IMR-90 (cell line): ENCODE data around the gene AGAP1. TPM values are rescaled to one million over a fixed set of nuclear protein-coding genes. Genes with fewer than 3 reads are reported as not detected.

Source experiments
- ATAC-seq: fragments of 200-7000 bp; cut with Tn5 transposase; 2 replicates; pipeline ENCODE4 v1.9.1; 2020; ENCODE audit warnings: low read depth, mild to moderate bottlenecking, moderate library complexity
- BruUV-seq: library from RNA; stranded (reverse); fragments of 400-500 nt; replicated peaks from 2 replicates; lab custom pipeline; 2021; lab: Mats Ljungman, UMichigan
- CTCF ChIA-PET: fragments of 300-600 bp; formaldehyde crosslinking; extraction: SDS; loops from one replicate; lab custom pipeline; 2021; ENCODE audit warnings: antibody characterized with exemption; lab: Yijun Ruan, JAX
- POLR2A ChIA-PET: fragments of 300-600 bp; sonication (Branson Sonifier 250); formaldehyde crosslinking; loops from one replicate; lab custom pipeline; 2022; ENCODE audit warnings: antibody characterized with exemption; ENCODE audit not compliant: unreplicated experiment; lab: Charles Lee
- DNase-seq: peaks from one replicate; pipeline ENCODE4 v3.0.0; 2013
- H2AFZ ChIP-seq: replicated peaks from 2 replicates; pipeline ENCODE3; 2013; ENCODE audit warnings: low read length, mild to moderate bottlenecking; ENCODE audit not compliant: poor library complexity
- H2AK5ac ChIP-seq: 2 replicates; pipeline ENCODE4 v1.6.1; 2013; ENCODE audit warnings: low read depth, low read length, inconsistent platforms
- H2AK9ac ChIP-seq: replicated peaks from 2 replicates; pipeline ENCODE3; 2013; ENCODE audit warnings: mild to moderate bottlenecking, low read depth, low read length, moderate library complexity; ENCODE audit not compliant: poor library complexity
- H2BK120ac ChIP-seq: 2 replicates; pipeline ENCODE4 v1.6.1; 2013; ENCODE audit warnings: low read depth, low read length, inconsistent platforms
- H2BK15ac ChIP-seq: 3 replicates; pipeline ENCODE4 v1.6.1; 2013; ENCODE audit warnings: low read depth, low read length, inconsistent platforms
- H2BK20ac ChIP-seq: 2 replicates; pipeline ENCODE4 v1.6.1; 2013; ENCODE audit warnings: low read depth, mild to moderate bottlenecking, inconsistent platforms, low read length, moderate library complexity
- H2BK5ac ChIP-seq: 2 replicates; pipeline ENCODE4 v1.6.1; 2013; ENCODE audit warnings: mild to moderate bottlenecking, low read depth, low read length, inconsistent platforms; ENCODE audit not compliant: poor library complexity, severe bottlenecking
- H3K14ac ChIP-seq: replicated peaks from 2 replicates; pipeline ENCODE4 v1.6.1; 2013; ENCODE audit warnings: low read depth, low read length, inconsistent platforms
- H3K18ac ChIP-seq: 2 replicates; pipeline ENCODE4 v1.6.1; 2013; ENCODE audit warnings: low read depth, low read length, control low read depth
- H3K23ac ChIP-seq: 2 replicates; pipeline ENCODE4 v1.6.1; 2013; ENCODE audit warnings: low read depth, low read length, inconsistent platforms
- H3K27ac ChIP-seq: 2 replicates; pipeline ENCODE4 v1.5.1; 2013; ENCODE audit warnings: mild to moderate bottlenecking, control low read depth, low read length; ENCODE audit not compliant: insufficient read depth
- H3K27me3 ChIP-seq: 2 replicates; pipeline ENCODE4 v1.6.1; 2013; ENCODE audit warnings: low read length; ENCODE audit not compliant: control insufficient read depth, insufficient read depth
- H3K36me3 ChIP-seq: 2 replicates; pipeline ENCODE4 v1.6.1; 2013; ENCODE audit warnings: low read length, mixed read lengths; ENCODE audit not compliant: control insufficient read depth, insufficient read depth
- H3K4ac ChIP-seq: 2 replicates; pipeline ENCODE4 v1.6.1; 2013; ENCODE audit warnings: low read depth, low read length, inconsistent platforms
- H3K4me1 ChIP-seq: 2 replicates; pipeline ENCODE4 v1.6.1; 2013; ENCODE audit warnings: low read length, mixed read lengths; ENCODE audit not compliant: control insufficient read depth, insufficient read depth
- H3K4me2 ChIP-seq: 2 replicates; pipeline ENCODE4 v1.6.1; 2013; ENCODE audit warnings: low read depth, mild to moderate bottlenecking, control low read depth, low read length, moderate library complexity
- H3K4me3 ChIP-seq: 2 replicates; pipeline ENCODE4 v1.5.1; 2013; ENCODE audit warnings: low read depth, mild to moderate bottlenecking, control low read depth, low read length, moderate library complexity; ENCODE audit not compliant: insufficient read depth
- H3K56ac ChIP-seq: 2 replicates; pipeline ENCODE4 v1.6.1; 2013; ENCODE audit warnings: low read length, inconsistent platforms; ENCODE audit not compliant: insufficient read depth; ENCODE audit errors: extremely low read depth
- H3K79me1 ChIP-seq, 2 experiments: 2 replicates each; pipeline ENCODE4 v1.6.1; 2013; ENCODE audit warnings: low read length in 2 of 2, inconsistent platforms in 1 of 2, low read depth in 1 of 2
- H3K9ac ChIP-seq: 2 replicates; pipeline ENCODE4 v1.6.1; 2013; ENCODE audit warnings: low read depth, low read length, control low read depth
- H3K9me1 ChIP-seq: 2 replicates; pipeline ENCODE4 v1.6.1; 2013; ENCODE audit warnings: low read length, inconsistent platforms; ENCODE audit not compliant: insufficient read depth
- H3K9me3 ChIP-seq: 2 replicates; pipeline ENCODE4 v1.6.1; 2013; ENCODE audit warnings: low read length; ENCODE audit not compliant: control insufficient read depth, insufficient read depth
- H4K20me1 ChIP-seq: 2 replicates; pipeline ENCODE4 v1.6.1; 2013; ENCODE audit warnings: low read length, inconsistent platforms; ENCODE audit not compliant: insufficient read depth
- H4K5ac ChIP-seq: 2 replicates; pipeline ENCODE4 v1.6.1; 2013; ENCODE audit warnings: mild to moderate bottlenecking, low read depth, low read length, control low read depth
- H4K8ac ChIP-seq, 2 experiments: 2 replicates each; pipeline ENCODE4 v1.6.1; 2013; ENCODE audit warnings: low read depth in 2 of 2, low read length in 2 of 2, control low read depth in 1 of 2, inconsistent platforms in 1 of 2
- H4K91ac ChIP-seq: 2 replicates; pipeline ENCODE4 v1.6.1; 2013; ENCODE audit warnings: low read depth, low read length, inconsistent platforms; ENCODE audit not compliant: insufficient read depth
- BHLHE40 ChIP-seq: fragments of 150-350 bp; IDR thresholded peaks from 2 replicates; pipeline ENCODE4 v1.6.1; 2016; ENCODE audit warnings: mild to moderate bottlenecking, low read depth, low read length
- CEBPB ChIP-seq: IDR thresholded peaks from 2 replicates; pipeline ENCODE4 v1.6.1; 2012; ENCODE audit warnings: low read depth, low read length, improper control_type of control experiment
- CHD1 ChIP-seq: IDR thresholded peaks from 2 replicates; pipeline ENCODE4 v1.6.1; 2012; ENCODE audit warnings: low read depth, low read length, improper control_type of control experiment
- FOS ChIP-seq: fragments of 150-350 bp; IDR thresholded peaks from 2 replicates; pipeline ENCODE4 v1.6.1; 2016; ENCODE audit warnings: low read depth, low read length
- MAFK ChIP-seq: IDR thresholded peaks from 2 replicates; pipeline ENCODE4 v1.6.1; 2012; ENCODE audit warnings: low read depth, low read length, improper control_type of control experiment
- MAZ ChIP-seq: IDR thresholded peaks from 2 replicates; pipeline ENCODE4 v1.6.1; 2012; ENCODE audit warnings: low read depth, mild to moderate bottlenecking, low read length, improper control_type of control experiment, moderate library complexity, borderline replicate concordance
- MXI1 ChIP-seq: IDR thresholded peaks from 2 replicates; pipeline ENCODE4 v1.6.1; 2012; ENCODE audit warnings: low read depth, mild to moderate bottlenecking, low read length, moderate library complexity, borderline replicate concordance
- NFE2L2 ChIP-seq: fragments of 150-350 bp; IDR thresholded peaks from 2 replicates; pipeline ENCODE4 v1.6.1; 2016; ENCODE audit warnings: low read depth, mild to moderate bottlenecking, low read length
- POLR2A ChIP-seq: IDR thresholded peaks from 2 replicates; pipeline ENCODE4 v1.6.1; 2012; ENCODE audit warnings: mild to moderate bottlenecking, low read depth, low read length
- RAD21 ChIP-seq: IDR thresholded peaks from 2 replicates; pipeline ENCODE4 v1.6.1; 2012; ENCODE audit warnings: low read length, improper control_type of control experiment
- RCOR1 ChIP-seq: IDR thresholded peaks from 2 replicates; pipeline ENCODE4 v1.6.1; 2012; ENCODE audit warnings: mild to moderate bottlenecking, low read length, improper control_type of control experiment; ENCODE audit not compliant: insufficient replicate concordance
- RFX5 ChIP-seq: IDR thresholded peaks from 2 replicates; pipeline ENCODE4 v1.8.0; 2012; ENCODE audit warnings: low read depth, mild to moderate bottlenecking, low read length, moderate library complexity
- SMC3 ChIP-seq: fragments of 150-350 bp; IDR thresholded peaks from 2 replicates; pipeline ENCODE4 v1.6.1; 2016; ENCODE audit warnings: low read depth, mild to moderate bottlenecking, antibody characterized with exemption, low read length, moderate library complexity
- WGBS, 2 experiments: methylation state at CpG; one replicate each; pipeline versions ENCODE4 v1.1.5 to v1.1.7; 2013; ENCODE audit warnings: missing lambda C conversion rate in 2 of 2; ENCODE audit not compliant: insufficient read length in 1 of 2; ENCODE audit errors: extremely low coverage in 2 of 2; 5-methylcytosine and 5-hydroxymethylcytosine counted together
- dilution Hi-C: fragments of 300-500 bp; cut with HindIII; formaldehyde crosslinking; loops from one replicate; pipeline ENCODE4 v1.14.3; 2018; ENCODE audit warnings: low sequenced_read_pairs; ENCODE audit not compliant: unreplicated experiment
- in situ Hi-C: fragments of 300-500 bp; cut with MboI; formaldehyde crosslinking; loops from 3 replicates; pipeline ENCODE4 v1.14.3; 2019; ENCODE audit warnings: low sequenced_read_pairs, inconsistent platforms, mixed read lengths
- intact Hi-C: fragments of 100-400 bp; cut with micrococcal nuclease; formaldehyde crosslinking; loops from 2 replicates; pipeline ENCODE4 v1.10.0; 2022
- polyA plus RNA-seq, 3 experiments: library from polyadenylated mRNA; depleted of rRNA; stranded (reverse); fragments of >200 nt; gene quantifications; 2 replicates each; pipeline ENCODE4 v1.2.3, GENCODE V29; 2012; ENCODE audit warnings: low replicate concordance in 1 of 3
- total RNA-seq: library from RNA; depleted of rRNA; stranded (reverse); fragments of >200 nt; gene quantifications from 2 replicates; pipeline ENCODE4 v1.2.3, GENCODE V29; 2012
- TF ChIP-seq, protein P1 (sequence below): conservative IDR thresholded peaks from 2 replicates; pipeline ENCODE4 v1.5.1; 2012; ENCODE audit warnings: mild to moderate bottlenecking, low read depth, low read length, improper control_type of control experiment
- TF ChIP-seq, protein P2 (sequence below): fragments of 150-350 bp; IDR thresholded peaks from 2 replicates; pipeline ENCODE4 v1.6.1; 2016; ENCODE audit warnings: low read depth, mild to moderate bottlenecking, low read length, moderate library complexity, borderline replicate concordance
- TF ChIP-seq, protein P3 (sequence below): fragments of 150-350 bp; IDR thresholded peaks from 2 replicates; pipeline ENCODE4 v1.6.1; 2017; ENCODE audit warnings: mild to moderate bottlenecking, antibody characterized with exemption, low read length, low read depth

AGAP1 gene
- total and polyA plus RNA-seq, 2 of the 4 experiments (the other 2 are of a cell fraction), result 15.1 to 16.4 TPM

DNA sequence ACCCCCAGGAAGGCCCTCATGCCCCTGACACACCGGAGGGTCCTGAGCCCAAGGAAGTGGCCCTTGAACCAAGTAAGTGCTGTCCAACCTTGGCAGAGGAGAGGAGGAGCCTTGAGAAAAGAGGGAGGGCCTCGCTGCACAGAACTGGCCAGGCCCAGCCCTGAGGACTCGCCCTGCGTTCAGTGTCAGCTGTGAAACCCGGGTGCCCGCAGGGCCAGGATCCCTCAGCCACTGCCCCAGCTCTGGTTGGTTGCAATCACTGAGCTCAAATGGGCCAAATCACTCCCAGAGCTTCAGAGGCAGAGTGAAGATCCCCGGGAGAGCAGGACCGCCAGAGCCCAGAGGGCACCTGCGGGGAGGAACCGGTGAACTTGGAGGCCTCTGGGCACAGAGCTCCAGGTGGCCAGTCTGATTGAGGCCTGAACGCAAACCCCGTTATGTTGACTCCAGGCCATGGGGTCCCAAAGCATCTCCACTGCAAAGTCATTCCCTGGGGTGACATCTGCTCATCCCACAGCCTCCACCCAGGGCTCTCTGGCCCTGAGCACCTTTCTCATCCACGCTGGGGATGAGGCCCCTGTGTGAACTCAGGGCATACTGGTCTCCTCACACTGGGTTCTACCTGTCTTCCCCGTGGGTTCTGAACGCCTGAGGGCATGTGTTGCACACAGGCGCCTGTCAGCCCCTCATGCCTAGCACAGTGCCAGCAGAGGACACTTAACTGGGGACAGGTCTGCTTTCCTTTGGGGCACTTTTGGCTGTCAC is 662.4 kb downstream of the AGAP1 start:
- Histone ChIP-seq H2BK5ac (no peak overlapping the region), H3K56ac (no peak overlapping the region), H3K4me1 (no peaks in the 10 kb centered on the region), H3K23ac (no peak overlapping the region), H3K79me1 (no peaks in the 10 kb centered on the region), H2AFZ (no peak overlapping the region), H3K9me3 (peaks cover 2% of the 10 kb centered on the region), H4K5ac (no peak overlapping the region), H2BK15ac (no peak overlapping the region), H3K27ac (no peak overlapping the region), H3K27me3 (peaks cover 56% of the 10 kb centered on the region), H4K8ac (no peak overlapping the region), H3K4ac (no peak overlapping the region), H3K14ac (no peak overlapping the region), H3K4me3 (no peak overlapping the region), H4K91ac (no peak overlapping the region), H3K9ac (no peak overlapping the region), H2BK20ac (no peak overlapping the region), H2BK120ac (no peak overlapping the region), H3K36me3 (no peaks in the 10 kb centered on the region), H3K18ac (no peak overlapping the region), H2AK5ac (no peak overlapping the region), H4K20me1 (no peaks in the 10 kb centered on the region), H2AK9ac (no peak overlapping the region), H3K4me2 (no peak overlapping the region), H3K9me1 (no peaks in the 10 kb centered on the region)
- dilution Hi-C loops (no loop called here), in situ Hi-C loops (loop anchor here (25.0 kb wide), 1 partner anchor 544 kb away; no protein-coding TSS in a partner anchor), intact Hi-C loops (no loop called here)
- no TSS peak for BruUV-seq
- ATAC-seq (no peak), DNase-seq (no peak)
- TF ChIP-seq, protein P1, sequence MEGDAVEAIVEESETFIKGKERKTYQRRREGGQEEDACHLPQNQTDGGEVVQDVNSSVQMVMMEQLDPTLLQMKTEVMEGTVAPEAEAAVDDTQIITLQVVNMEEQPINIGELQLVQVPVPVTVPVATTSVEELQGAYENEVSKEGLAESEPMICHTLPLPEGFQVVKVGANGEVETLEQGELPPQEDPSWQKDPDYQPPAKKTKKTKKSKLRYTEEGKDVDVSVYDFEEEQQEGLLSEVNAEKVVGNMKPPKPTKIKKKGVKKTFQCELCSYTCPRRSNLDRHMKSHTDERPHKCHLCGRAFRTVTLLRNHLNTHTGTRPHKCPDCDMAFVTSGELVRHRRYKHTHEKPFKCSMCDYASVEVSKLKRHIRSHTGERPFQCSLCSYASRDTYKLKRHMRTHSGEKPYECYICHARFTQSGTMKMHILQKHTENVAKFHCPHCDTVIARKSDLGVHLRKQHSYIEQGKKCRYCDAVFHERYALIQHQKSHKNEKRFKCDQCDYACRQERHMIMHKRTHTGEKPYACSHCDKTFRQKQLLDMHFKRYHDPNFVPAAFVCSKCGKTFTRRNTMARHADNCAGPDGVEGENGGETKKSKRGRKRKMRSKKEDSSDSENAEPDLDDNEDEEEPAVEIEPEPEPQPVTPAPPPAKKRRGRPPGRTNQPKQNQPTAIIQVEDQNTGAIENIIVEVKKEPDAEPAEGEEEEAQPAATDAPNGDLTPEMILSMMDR, result no peak
- no peak for TF ChIP-seq MXI1
- no peak for TF ChIP-seq SMC3
- TF ChIP-seq BHLHE40, result no peak
- TF ChIP-seq RCOR1, result no peak
- TF ChIP-seq NFE2L2, result no peak
- TF ChIP-seq MAFK, result no peak
- no peak for TF ChIP-seq POLR2A
- TF ChIP-seq, protein P2, sequence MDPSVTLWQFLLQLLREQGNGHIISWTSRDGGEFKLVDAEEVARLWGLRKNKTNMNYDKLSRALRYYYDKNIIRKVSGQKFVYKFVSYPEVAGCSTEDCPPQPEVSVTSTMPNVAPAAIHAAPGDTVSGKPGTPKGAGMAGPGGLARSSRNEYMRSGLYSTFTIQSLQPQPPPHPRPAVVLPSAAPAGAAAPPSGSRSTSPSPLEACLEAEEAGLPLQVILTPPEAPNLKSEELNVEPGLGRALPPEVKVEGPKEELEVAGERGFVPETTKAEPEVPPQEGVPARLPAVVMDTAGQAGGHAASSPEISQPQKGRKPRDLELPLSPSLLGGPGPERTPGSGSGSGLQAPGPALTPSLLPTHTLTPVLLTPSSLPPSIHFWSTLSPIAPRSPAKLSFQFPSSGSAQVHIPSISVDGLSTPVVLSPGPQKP, result no peak
- no peak for TF ChIP-seq CHD1
- no peak for TF ChIP-seq FOS
- TF ChIP-seq, protein P3, sequence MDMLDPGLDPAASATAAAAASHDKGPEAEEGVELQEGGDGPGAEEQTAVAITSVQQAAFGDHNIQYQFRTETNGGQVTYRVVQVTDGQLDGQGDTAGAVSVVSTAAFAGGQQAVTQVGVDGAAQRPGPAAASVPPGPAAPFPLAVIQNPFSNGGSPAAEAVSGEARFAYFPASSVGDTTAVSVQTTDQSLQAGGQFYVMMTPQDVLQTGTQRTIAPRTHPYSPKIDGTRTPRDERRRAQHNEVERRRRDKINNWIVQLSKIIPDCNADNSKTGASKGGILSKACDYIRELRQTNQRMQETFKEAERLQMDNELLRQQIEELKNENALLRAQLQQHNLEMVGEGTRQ, result no peak
- no peak for TF ChIP-seq MAZ
- TF ChIP-seq RAD21, result no peak
- TF ChIP-seq RFX5, result no peak
- no peak for TF ChIP-seq CEBPB
- ChIA-PET POLR2A (no interaction called here), CTCF (no interaction called here)
- 70% methylated on average over 3 of the region's 16 CpGs; no CpG with 5 or more reads in 1 of the 2 experiments for WGBS, 2 experiments
